A673 (cell line): Measurements from ENCODE around the gene CEP20. TPM values are rescaled to one million over a fixed set of nuclear protein-coding genes. Genes with fewer than 3 reads are reported as not detected.

Experiments used
- BruUV-seq: library from RNA; stranded (reverse); fragments of 400-500 nt; replicated peaks from 2 replicates; lab custom pipeline; 2021; lab: Mats Ljungman, UMichigan
- CTCF ChIA-PET: fragments of 300-600 bp; sonication (Branson Sonifier 250); formaldehyde crosslinking; loops from one replicate; lab custom pipeline; 2022; ENCODE audit warnings: antibody characterized with exemption; lab: Charles Lee
- POLR2A ChIA-PET: fragments of 300-600 bp; sonication (Branson Sonifier 250); formaldehyde crosslinking; loops from one replicate; lab custom pipeline; 2022; ENCODE audit warnings: antibody characterized with exemption; ENCODE audit not compliant: low non-redundant PET; lab: Charles Lee
- DNase-seq: peaks from one replicate; pipeline ENCODE4 v3.0.0-alpha.2; 2015; ENCODE audit warnings: low spot score
- H3K27ac ChIP-seq: fragments of 200-600 bp; sonication (generic); 2 replicates; pipeline ENCODE4 v1.5.1; 2016; ENCODE audit warnings: mixed run types, low read depth, mild to moderate bottlenecking, mixed read lengths, antibody characterized with exemption, low read length; ENCODE audit not compliant: poor library complexity, severe bottlenecking
- H3K27me3 ChIP-seq: fragments of 200-600 bp; sonication (generic); replicated peaks from 2 replicates; pipeline ENCODE4 v1.6.1; 2017; ENCODE audit warnings: mixed run types, low read depth, mild to moderate bottlenecking, mixed read lengths, antibody characterized with exemption, low read length; ENCODE audit not compliant: insufficient read depth, poor library complexity
- H3K36me3 ChIP-seq: fragments of 200-600 bp; sonication (generic); 2 replicates; pipeline ENCODE4 v1.6.1; 2016; ENCODE audit warnings: mixed run types, mild to moderate bottlenecking, mixed read lengths, antibody characterized with exemption, low read length; ENCODE audit not compliant: insufficient read depth, poor library complexity, severe bottlenecking
- H3K4me1 ChIP-seq: fragments of 200-600 bp; sonication (generic); 2 replicates; pipeline ENCODE4 v1.6.1; 2017; ENCODE audit warnings: mixed run types, mild to moderate bottlenecking, mixed read lengths, antibody characterized with exemption, low read length; ENCODE audit not compliant: insufficient read depth, poor library complexity, severe bottlenecking
- H3K4me3 ChIP-seq: fragments of 200-600 bp; sonication (generic); 2 replicates; pipeline ENCODE4 v1.5.1; 2016; ENCODE audit warnings: low read depth, mixed run types, mild to moderate bottlenecking, mixed read lengths, low read length; ENCODE audit not compliant: poor library complexity, severe bottlenecking
- H3K9me3 ChIP-seq: fragments of 200-600 bp; sonication (generic); 2 replicates; pipeline ENCODE4 v1.6.1; 2016; ENCODE audit warnings: mixed run types, low read depth, mild to moderate bottlenecking, mixed read lengths, antibody characterized with exemption, low read length; ENCODE audit not compliant: poor library complexity, severe bottlenecking
- EZH2 ChIP-seq: fragments of 200-600 bp; sonication (generic); IDR thresholded peaks from 2 replicates; pipeline ENCODE4 v1.6.1; 2017; ENCODE audit warnings: borderline replicate concordance, low read depth, mild to moderate bottlenecking, mixed read lengths, antibody characterized with exemption, low read length; ENCODE audit not compliant: poor library complexity, severe bottlenecking
- intact Hi-C: fragments of 100-400 bp; cut with micrococcal nuclease; formaldehyde crosslinking; loops from one replicate; pipeline ENCODE4 v1.10.0; 2022; ENCODE audit not compliant: unreplicated experiment
- total RNA-seq: library from RNA; stranded (reverse); gene quantifications from 2 replicates; pipeline ENCODE4 v1.2.3, GENCODE V29; 2021
- TF ChIP-seq, protein P1 (sequence below): fragments of 300-800, 200-600 bp; sonication (generic); conservative IDR thresholded peaks from 2 replicates; pipeline ENCODE4 v1.5.1; 2017; ENCODE audit warnings: low read depth, mild to moderate bottlenecking, antibody characterized with exemption, low read length, moderate library complexity, mixed read lengths

Gene CEP20
- total RNA-seq, 1 experiment from 2014 or later = 51.0 TPM

DNA sequence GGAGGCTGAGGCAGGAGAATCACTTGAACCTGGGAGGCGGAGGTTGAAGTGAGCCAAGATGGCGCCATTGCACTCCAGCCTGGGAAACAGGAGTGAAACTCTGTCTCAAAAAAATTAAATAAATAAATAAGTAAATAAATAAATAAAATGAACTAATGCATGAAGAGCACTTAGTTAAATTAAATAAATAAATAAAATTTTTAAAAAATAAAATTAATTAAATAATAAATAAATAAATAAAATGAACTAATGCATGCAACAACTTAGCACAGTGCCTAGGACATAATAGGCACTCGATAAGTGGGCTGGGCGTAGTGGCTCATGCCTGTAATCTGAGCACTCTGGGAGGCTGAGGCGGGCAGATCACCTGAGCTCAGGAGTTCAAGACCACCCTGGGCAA is 15.6 kb upstream of the CEP20 start:
- Histone ChIP-seq H3K4me3 (no peak overlapping the region), H3K36me3 (no peaks in the 10 kb centered on the region), H3K4me1 (no peaks in the 10 kb centered on the region), H3K27me3 (no peaks in the 10 kb centered on the region), H3K27ac (no peak overlapping the region), H3K9me3 (no peaks in the 10 kb centered on the region)
- intact Hi-C loops = no loop called here
- DNase-seq = no peak
- CTCF ChIA-PET = no interaction called here
- no TSS peak for BruUV-seq
- POLR2A ChIA-PET = no interaction called here
- TF ChIP-seq EZH2 = no peak
- TF ChIP-seq, protein P1, sequence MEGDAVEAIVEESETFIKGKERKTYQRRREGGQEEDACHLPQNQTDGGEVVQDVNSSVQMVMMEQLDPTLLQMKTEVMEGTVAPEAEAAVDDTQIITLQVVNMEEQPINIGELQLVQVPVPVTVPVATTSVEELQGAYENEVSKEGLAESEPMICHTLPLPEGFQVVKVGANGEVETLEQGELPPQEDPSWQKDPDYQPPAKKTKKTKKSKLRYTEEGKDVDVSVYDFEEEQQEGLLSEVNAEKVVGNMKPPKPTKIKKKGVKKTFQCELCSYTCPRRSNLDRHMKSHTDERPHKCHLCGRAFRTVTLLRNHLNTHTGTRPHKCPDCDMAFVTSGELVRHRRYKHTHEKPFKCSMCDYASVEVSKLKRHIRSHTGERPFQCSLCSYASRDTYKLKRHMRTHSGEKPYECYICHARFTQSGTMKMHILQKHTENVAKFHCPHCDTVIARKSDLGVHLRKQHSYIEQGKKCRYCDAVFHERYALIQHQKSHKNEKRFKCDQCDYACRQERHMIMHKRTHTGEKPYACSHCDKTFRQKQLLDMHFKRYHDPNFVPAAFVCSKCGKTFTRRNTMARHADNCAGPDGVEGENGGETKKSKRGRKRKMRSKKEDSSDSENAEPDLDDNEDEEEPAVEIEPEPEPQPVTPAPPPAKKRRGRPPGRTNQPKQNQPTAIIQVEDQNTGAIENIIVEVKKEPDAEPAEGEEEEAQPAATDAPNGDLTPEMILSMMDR = no peak

DNA sequence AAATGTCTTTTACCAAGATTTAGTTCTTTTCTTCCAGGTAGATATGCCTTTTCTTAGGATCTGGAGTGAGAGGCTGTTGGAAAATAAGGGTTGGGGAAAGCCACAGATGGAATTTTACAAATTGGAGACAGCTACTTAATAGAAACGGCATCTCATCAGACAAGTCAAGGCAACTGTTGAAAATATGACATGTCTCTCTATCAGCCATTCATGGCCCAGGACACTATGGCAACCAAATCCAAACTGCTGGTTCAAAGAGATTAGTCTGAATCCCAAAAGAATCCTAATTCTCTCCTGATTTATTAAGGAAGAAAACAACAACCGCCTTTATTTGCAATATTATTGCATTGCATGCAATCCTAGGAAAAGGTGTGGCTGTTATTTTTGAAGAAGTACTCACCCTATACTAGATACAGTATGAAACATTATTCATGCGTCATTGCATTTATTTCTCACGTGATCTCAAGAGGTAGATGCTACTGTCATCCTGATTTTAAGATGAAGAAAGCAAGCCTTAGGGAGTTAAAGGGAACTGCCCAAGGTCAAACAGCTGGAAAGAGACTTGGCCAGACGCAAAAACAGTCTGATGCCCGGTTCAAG is 12.6 kb upstream of the CEP20 start:
- H3K27ac ChIP-seq = no peak overlapping the region
- BruUV-seq = no TSS peak
- H3K4me3 ChIP-seq = no peak overlapping the region
- H3K9me3 ChIP-seq = no peaks in the 10 kb centered on the region
- POLR2A ChIA-PET = no interaction called here
- H3K27me3 ChIP-seq = no peaks in the 10 kb centered on the region
- TF ChIP-seq, protein P1 = no peak
- TF ChIP-seq EZH2 = no peak
- no peaks in the 10 kb centered on the region for H3K36me3 ChIP-seq
- no peak for DNase-seq
- CTCF ChIA-PET = no interaction called here
- no peaks in the 10 kb centered on the region for H3K4me1 ChIP-seq
- intact Hi-C loops = no loop called here

DNA sequence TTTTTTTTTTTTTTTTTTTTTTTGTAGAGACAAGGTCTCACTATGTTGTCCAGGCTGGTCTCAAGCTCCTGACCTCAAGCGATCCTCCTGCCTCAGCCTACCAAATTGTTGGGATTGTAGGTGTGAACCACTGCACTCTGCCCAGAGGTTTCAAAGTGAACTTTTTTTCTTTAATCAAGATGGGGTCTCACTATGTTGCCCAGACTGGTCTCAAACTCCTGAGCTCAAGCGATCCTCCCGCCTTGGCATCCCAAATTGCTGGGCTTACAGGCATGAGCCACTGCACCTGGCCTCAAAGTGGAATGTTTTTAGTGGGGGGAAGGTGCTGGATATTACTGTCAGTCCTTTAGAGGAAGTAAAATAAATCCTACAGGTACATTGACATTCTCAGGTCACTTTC is 12.0 kb upstream of the CEP20 start:
- ChIA-PET POLR2A (no interaction called here), CTCF (no interaction called here)
- Histone ChIP-seq H3K4me1 (no peaks in the 10 kb centered on the region), H3K36me3 (no peaks in the 10 kb centered on the region), H3K27me3 (no peaks in the 10 kb centered on the region), H3K27ac (no peak overlapping the region), H3K9me3 (no peaks in the 10 kb centered on the region), H3K4me3 (no peak overlapping the region)
- no TSS peak for BruUV-seq
- TF ChIP-seq EZH2 = no peak
- TF ChIP-seq, protein P1 = no peak
- intact Hi-C loops = no loop called here
- DNase-seq = no peak
